Breast epithelium (tissue), 3 donors: Measurements from ENCODE around the gene CSAG2.
"Not testable (repeated sequence)": the region's sequence is repeated elsewhere in the genome, so short reads cannot be mapped to it uniquely, and the experiment has no call there.

Experiments used
- POLR2AphosphoS5 ChIP-seq, 3 donors: sonication (generic); formaldehyde crosslinking; IDR thresholded peaks; one replicate each; pipeline ENCODE4 v1.6.1; 2017; ENCODE audit warnings: antibody characterized with exemption in 3 of 3
- TF ChIP-seq, protein P1 (sequence below), 3 donors: fragments of 450-650 bp; IDR thresholded peaks; one replicate each; pipeline ENCODE4 v1.5.1; 2016 to 2017; ENCODE audit warnings: antibody characterized with exemption in 3 of 3, mild to moderate bottlenecking in 3 of 3, moderate library complexity in 3 of 3

DNA sequence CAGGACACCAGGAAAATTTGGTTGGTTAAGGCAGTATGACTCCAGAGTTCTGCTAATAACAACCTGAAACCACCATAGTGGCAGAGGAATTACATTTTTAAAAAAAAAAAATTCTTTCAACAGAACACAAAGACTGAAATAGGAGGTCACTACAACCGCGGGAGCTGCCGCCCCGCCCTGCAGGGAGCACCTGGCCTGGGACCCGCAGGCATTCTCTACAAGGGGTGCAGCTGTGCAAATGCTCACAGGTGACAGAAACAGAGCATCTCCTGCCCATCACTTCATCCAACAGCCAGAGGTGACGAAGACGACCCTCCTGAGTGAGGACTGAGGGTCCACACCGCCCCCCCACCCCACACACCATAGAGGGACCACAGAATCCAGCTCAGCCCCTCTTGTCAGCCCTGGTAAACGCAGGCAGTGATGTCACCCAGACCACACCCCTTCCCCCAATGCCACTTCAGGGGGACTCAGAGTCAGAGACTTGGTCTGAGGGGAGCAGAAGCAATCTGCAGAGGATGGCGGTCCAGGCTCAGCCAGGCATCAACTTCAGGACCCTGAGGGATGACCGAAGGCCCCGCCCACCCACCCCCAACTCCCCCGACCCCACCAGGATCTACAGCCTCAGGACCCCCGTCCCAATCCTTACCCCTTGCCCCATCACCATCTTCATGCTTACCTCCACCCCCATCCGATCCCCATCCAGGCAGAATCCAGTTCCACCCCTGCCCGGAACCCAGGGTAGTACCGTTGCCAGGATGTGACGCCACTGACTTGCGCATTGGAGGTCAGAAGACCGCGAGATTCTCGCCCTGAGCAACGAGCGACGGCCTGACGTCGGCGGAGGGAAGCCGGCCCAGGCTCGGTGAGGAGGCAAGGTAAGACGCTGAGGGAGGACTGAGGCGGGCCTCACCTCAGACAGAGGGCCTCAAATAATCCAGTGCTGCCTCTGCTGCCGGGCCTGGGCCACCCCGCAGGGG, 10.8 kb downstream of the CSAG2 start, which contains the start of gene MAGEA3:
- TF ChIP-seq, protein P1, sequence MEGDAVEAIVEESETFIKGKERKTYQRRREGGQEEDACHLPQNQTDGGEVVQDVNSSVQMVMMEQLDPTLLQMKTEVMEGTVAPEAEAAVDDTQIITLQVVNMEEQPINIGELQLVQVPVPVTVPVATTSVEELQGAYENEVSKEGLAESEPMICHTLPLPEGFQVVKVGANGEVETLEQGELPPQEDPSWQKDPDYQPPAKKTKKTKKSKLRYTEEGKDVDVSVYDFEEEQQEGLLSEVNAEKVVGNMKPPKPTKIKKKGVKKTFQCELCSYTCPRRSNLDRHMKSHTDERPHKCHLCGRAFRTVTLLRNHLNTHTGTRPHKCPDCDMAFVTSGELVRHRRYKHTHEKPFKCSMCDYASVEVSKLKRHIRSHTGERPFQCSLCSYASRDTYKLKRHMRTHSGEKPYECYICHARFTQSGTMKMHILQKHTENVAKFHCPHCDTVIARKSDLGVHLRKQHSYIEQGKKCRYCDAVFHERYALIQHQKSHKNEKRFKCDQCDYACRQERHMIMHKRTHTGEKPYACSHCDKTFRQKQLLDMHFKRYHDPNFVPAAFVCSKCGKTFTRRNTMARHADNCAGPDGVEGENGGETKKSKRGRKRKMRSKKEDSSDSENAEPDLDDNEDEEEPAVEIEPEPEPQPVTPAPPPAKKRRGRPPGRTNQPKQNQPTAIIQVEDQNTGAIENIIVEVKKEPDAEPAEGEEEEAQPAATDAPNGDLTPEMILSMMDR (IDR thresholded peaks at IDR 0.05), result not testable (repeated sequence)
- not testable (repeated sequence) for TF ChIP-seq POLR2AphosphoS5 (IDR thresholded peaks at IDR 0.05)
